SK-N-SH (cell line): ENCODE data around the gene ACSL1. TPM values are rescaled to one million over a fixed set of nuclear protein-coding genes. Genes with fewer than 3 reads are reported as not detected.

ENCODE experiments used
- CTCF ChIA-PET: fragments of 300-600, 350-600 bp; formaldehyde crosslinking; extraction: SDS; loops from one replicate; lab custom pipeline; 2021; lab: Yijun Ruan, JAX
- POLR2A ChIA-PET: fragments of 350-600 bp; sonication (Branson Sonifier 250); formaldehyde crosslinking; extraction: SDS; loops from one replicate; lab custom pipeline; 2020; ENCODE audit warnings: antibody characterized with exemption, inconsistent platforms; lab: Yijun Ruan, JAX
- DNase-seq: peaks from one replicate; pipeline ENCODE4 v3.0.0; 2012
- H2AFZ ChIP-seq: fragments of 200-600 bp; sonication (generic); 2 replicates; pipeline ENCODE4 v1.8.1; 2016; ENCODE audit warnings: antibody characterized with exemption, mild to moderate bottlenecking, low read depth
- H3F3A ChIP-seq: fragments of 200-600 bp; sonication (generic); replicated peaks from 2 replicates; pipeline ENCODE3; 2016; ENCODE audit warnings: antibody characterized with exemption, mild to moderate bottlenecking; ENCODE audit not compliant: insufficient read depth
- H3K27ac ChIP-seq, 2 experiments: fragments of 200-500 bp in 1 of 2; fragments of 200-600 bp in 1 of 2; sonication (Bioruptor generic) in 1 of 2; sonication (generic), shearing (Covaris generic) in 1 of 2; 2 replicates each; pipeline versions ENCODE4 v1.5.1 to v1.6.1; 2014 to 2016; ENCODE audit warnings: low read depth in 2 of 2, inconsistent platforms in 1 of 2, low read length in 1 of 2, mild to moderate bottlenecking in 1 of 2, mixed read lengths in 1 of 2
- H3K27me3 ChIP-seq: fragments of 200-600 bp; sonication (generic), shearing (Covaris generic); 2 replicates; pipeline ENCODE4 v1.6.1; 2016; ENCODE audit warnings: mixed run types; ENCODE audit not compliant: insufficient read depth
- H3K36me3 ChIP-seq, 2 experiments: fragments of 200-500 bp in 1 of 2; fragments of 200-600 bp in 1 of 2; sonication (Bioruptor generic) in 1 of 2; sonication (generic) in 1 of 2; replicated peaks in 1 of 2; 2 replicates each; pipeline versions ENCODE3 to v1.5.1; 2014 to 2016; ENCODE audit warnings: low read length in 1 of 2, mild to moderate bottlenecking in 1 of 2; ENCODE audit not compliant: insufficient read depth in 2 of 2, control insufficient read depth in 1 of 2
- H3K4me1 ChIP-seq, 2 experiments: fragments of 200-500 bp in 1 of 2; fragments of 200-600 bp in 1 of 2; sonication (Bioruptor generic) in 1 of 2; sonication (generic), shearing (Covaris generic) in 1 of 2; 2 replicates each; pipeline versions ENCODE4 v1.5.1 to v1.6.1; 2014 to 2016; ENCODE audit warnings: low read depth in 1 of 2, low read length in 1 of 2, mixed run types in 1 of 2; ENCODE audit not compliant: insufficient read depth in 2 of 2, control insufficient read depth in 1 of 2
- H3K4me2 ChIP-seq: fragments of 200-600 bp; sonication (generic), shearing (Covaris generic); 2 replicates; pipeline ENCODE4 v1.6.1; 2017; ENCODE audit warnings: mixed run types
- H3K4me3 ChIP-seq, 2 experiments: fragments of 200-500 bp in 1 of 2; fragments of 200-600 bp in 1 of 2; sonication (Bioruptor generic) in 1 of 2; sonication (generic), shearing (Covaris generic) in 1 of 2; 2 replicates each; pipeline versions ENCODE4 v1.5.1 to v1.8.1; 2014 to 2016; ENCODE audit warnings: low read depth in 2 of 2, inconsistent platforms in 1 of 2, low read length in 1 of 2, mild to moderate bottlenecking in 1 of 2, mixed read lengths in 1 of 2, moderate library complexity in 1 of 2
- H3K79me2 ChIP-seq: fragments of 200-600 bp; sonication (generic); 2 replicates; pipeline ENCODE4 v1.8.1; 2017; ENCODE audit warnings: mild to moderate bottlenecking; ENCODE audit not compliant: insufficient read depth
- H3K9ac ChIP-seq: fragments of 200-600 bp; sonication (generic); 2 replicates; pipeline ENCODE4 v1.6.1; 2017; ENCODE audit warnings: mixed run types
- H3K9me2 ChIP-seq: fragments of 200-600 bp; sonication (generic); 2 replicates; pipeline ENCODE4 v1.6.1; 2017; ENCODE audit warnings: mixed run types
- H3K9me3 ChIP-seq: fragments of 200-600 bp; sonication (generic); 2 replicates; pipeline ENCODE4 v1.6.1; 2017; ENCODE audit warnings: mixed run types, mild to moderate bottlenecking, moderate library complexity
- H4K20me1 ChIP-seq: fragments of 200-600 bp; sonication (generic); 2 replicates; pipeline ENCODE4 v1.6.1; 2017; ENCODE audit warnings: mild to moderate bottlenecking, mixed run types; ENCODE audit not compliant: insufficient read depth
- CHD2 ChIP-seq: fragments of 150-350 bp; IDR thresholded peaks from 2 replicates; pipeline ENCODE4 v1.6.1; 2018; ENCODE audit warnings: low read length; ENCODE audit not compliant: partially characterized antibody
- ELF1 ChIP-seq: IDR thresholded peaks from 2 replicates; pipeline ENCODE4 v1.4.0; 2012
- EZH2phosphoT487 ChIP-seq: fragments of 200-600 bp; sonication (generic); IDR thresholded peaks from 2 replicates; pipeline ENCODE4 v1.6.1; 2017; ENCODE audit warnings: low read depth, mixed run types, mild to moderate bottlenecking, antibody characterized with exemption, moderate library complexity, borderline replicate concordance
- FOXJ3 ChIP-seq: sonication (generic); formaldehyde crosslinking; IDR thresholded peaks from 2 replicates; pipeline ENCODE4 v1.5.1; 2020; ENCODE audit warnings: mild to moderate bottlenecking, missing genetic modification reagents
- FOXM1 ChIP-seq: IDR thresholded peaks from 2 replicates; pipeline ENCODE4 v1.4.0; 2012; ENCODE audit warnings: low read depth, mild to moderate bottlenecking
- GABPA ChIP-seq: IDR thresholded peaks from 2 replicates; pipeline ENCODE4 v1.4.0; 2012; ENCODE audit warnings: low read depth, mild to moderate bottlenecking
- GATA2 ChIP-seq: sonication (generic); formaldehyde crosslinking; IDR thresholded peaks from 2 replicates; pipeline ENCODE4 v1.5.0; 2020; ENCODE audit warnings: mild to moderate bottlenecking, missing genetic modification reagents
- MAX ChIP-seq: IDR thresholded peaks from 2 replicates; pipeline ENCODE4 v1.4.0; 2012; ENCODE audit warnings: low read depth
- MEF2A ChIP-seq: IDR thresholded peaks from 2 replicates; pipeline ENCODE4 v1.4.0; 2012; ENCODE audit warnings: low read depth, borderline replicate concordance
- MXI1 ChIP-seq: IDR thresholded peaks from 2 replicates; pipeline ENCODE4 v1.6.1; 2012; ENCODE audit warnings: mild to moderate bottlenecking, low read depth, low read length, improper control_type of control experiment
- NFIC ChIP-seq: IDR thresholded peaks from 2 replicates; pipeline ENCODE4 v1.4.0; 2012; ENCODE audit warnings: borderline replicate concordance
- NRF1 ChIP-seq: IDR thresholded peaks from 2 replicates; pipeline ENCODE4 v1.6.1; 2012; ENCODE audit warnings: low read depth, mild to moderate bottlenecking, low read length
- POLR2AphosphoS5 ChIP-seq: IDR thresholded peaks from 2 replicates; pipeline ENCODE4 v1.6.1; 2012; ENCODE audit warnings: low read depth, low read length
- RFX5 ChIP-seq: IDR thresholded peaks from 2 replicates; pipeline ENCODE4 v1.6.1; 2012; ENCODE audit warnings: mild to moderate bottlenecking, improper control_type of control experiment, low read length
- RXRA ChIP-seq: IDR thresholded peaks from 2 replicates; pipeline ENCODE4 v1.4.0; 2012; ENCODE audit warnings: low read depth, mild to moderate bottlenecking, borderline replicate concordance
- SIN3A ChIP-seq: IDR thresholded peaks from 2 replicates; pipeline ENCODE4 v1.6.1; 2012; ENCODE audit warnings: low read depth, mild to moderate bottlenecking, low read length, moderate library complexity, borderline replicate concordance
- SMC3 ChIP-seq: IDR thresholded peaks from 2 replicates; pipeline ENCODE4 v1.6.1; 2012; ENCODE audit warnings: low read depth, low read length, improper control_type of control experiment
- TCF12 ChIP-seq: IDR thresholded peaks from 2 replicates; pipeline ENCODE4 v1.4.0; 2012
- TEAD4 ChIP-seq: IDR thresholded peaks from 2 replicates; pipeline ENCODE4 v1.4.0; 2012; ENCODE audit warnings: mild to moderate bottlenecking, borderline replicate concordance; ENCODE audit not compliant: insufficient read depth
- WGBS: methylation state at CpG from one replicate; pipeline ENCODE4 v1.1.6; 2017; ENCODE audit warnings: low lambda C conversion rate; 5-methylcytosine and 5-hydroxymethylcytosine counted together
- polyA plus RNA-seq, 3 experiments: library from polyadenylated mRNA; depleted of rRNA; stranded (reverse); fragments of >200 nt; gene quantifications; 2 replicates each; pipeline ENCODE4 v1.2.3, GENCODE V29; 2012
- TF ChIP-seq, protein P1 (sequence below): IDR thresholded peaks from 2 replicates; pipeline ENCODE4 v1.4.0; 2012; ENCODE audit warnings: low read depth, borderline replicate concordance
- TF ChIP-seq, protein P2 (sequence below): fragments of 150-350 bp; IDR thresholded peaks from 2 replicates; pipeline ENCODE4 v1.6.1; 2016; ENCODE audit warnings: mild to moderate bottlenecking, low read depth, low read length
- TF ChIP-seq, protein P3 (sequence below): fragments of 200-600 bp; sonication (generic); IDR thresholded peaks from 2 replicates; pipeline ENCODE4 v1.6.1; 2017; ENCODE audit warnings: antibody characterized with exemption, mild to moderate bottlenecking, moderate library complexity

Gene ACSL1
- polyA plus RNA-seq, 1 of the 3 experiments (the other 2 are of a cell fraction) = 7.9 TPM

DNA sequence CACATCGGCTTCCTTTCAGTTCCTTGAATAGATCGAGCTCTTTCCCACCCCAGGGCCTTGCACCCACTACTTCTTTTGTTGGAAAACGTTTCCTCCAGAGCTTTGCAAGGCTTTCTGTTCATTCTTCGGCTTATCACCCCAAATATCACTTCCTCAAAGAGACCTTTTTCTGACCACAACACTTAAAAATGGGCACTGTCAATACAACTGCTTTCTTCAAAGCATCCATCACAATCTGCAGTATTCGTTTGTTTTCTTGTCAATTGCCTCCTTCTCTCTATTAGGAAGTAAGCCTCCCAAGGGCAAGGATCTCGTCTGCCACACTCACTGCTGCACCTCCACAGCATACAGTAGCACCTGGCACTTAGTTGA is 74.2 kb downstream of the ACSL1 start:
- whole genome bisulfite sequencing = 73% methylated on average over 6 of the region's 6 CpGs

GRCh38 chr4:184750926-184751584 is 74.7 kb downstream of the ACSL1 start:
- Histone ChIP-seq H3K9ac (no peak overlapping the region), H2AFZ (no peak overlapping the region), H3K36me3 (no peaks in the 10 kb centered on the region), H3K4me2 (no peak overlapping the region), H3K4me3 (no peak overlapping the region), H3K9me3 (no peaks in the 10 kb centered on the region), H4K20me1 (no peaks in the 10 kb centered on the region), H3K9me2 (no peaks in the 10 kb centered on the region), H3K79me2 (no peaks in the 10 kb centered on the region), H3K4me1 (peaks cover 4 to 13% of the 10 kb centered on the region in 2 experiments; a peak in 1 of 4 replicates), H3K27me3 (no peaks in the 10 kb centered on the region), H3K27ac (no peak overlapping the region), H3F3A (peaks cover 9% of the 10 kb centered on the region)
- WGBS = 88% methylated on average over 8 of the region's 8 CpGs
- POLR2A ChIA-PET = interaction anchor here (1.1 kb wide), 1 partner anchor 229 kb away, joined by 3 read pairs; no protein-coding TSS in a partner anchor
- no peak for DNase-seq
- CTCF ChIA-PET = interaction anchor here (1.2 to 2.8 kb wide), 3 partner anchors 233 to 345 kb away, joined by 4 to 10 read pairs (median 4); no protein-coding TSS in a partner anchor
- TF ChIP-seq FOXM1 = no peak
- TF ChIP-seq, protein P1, sequence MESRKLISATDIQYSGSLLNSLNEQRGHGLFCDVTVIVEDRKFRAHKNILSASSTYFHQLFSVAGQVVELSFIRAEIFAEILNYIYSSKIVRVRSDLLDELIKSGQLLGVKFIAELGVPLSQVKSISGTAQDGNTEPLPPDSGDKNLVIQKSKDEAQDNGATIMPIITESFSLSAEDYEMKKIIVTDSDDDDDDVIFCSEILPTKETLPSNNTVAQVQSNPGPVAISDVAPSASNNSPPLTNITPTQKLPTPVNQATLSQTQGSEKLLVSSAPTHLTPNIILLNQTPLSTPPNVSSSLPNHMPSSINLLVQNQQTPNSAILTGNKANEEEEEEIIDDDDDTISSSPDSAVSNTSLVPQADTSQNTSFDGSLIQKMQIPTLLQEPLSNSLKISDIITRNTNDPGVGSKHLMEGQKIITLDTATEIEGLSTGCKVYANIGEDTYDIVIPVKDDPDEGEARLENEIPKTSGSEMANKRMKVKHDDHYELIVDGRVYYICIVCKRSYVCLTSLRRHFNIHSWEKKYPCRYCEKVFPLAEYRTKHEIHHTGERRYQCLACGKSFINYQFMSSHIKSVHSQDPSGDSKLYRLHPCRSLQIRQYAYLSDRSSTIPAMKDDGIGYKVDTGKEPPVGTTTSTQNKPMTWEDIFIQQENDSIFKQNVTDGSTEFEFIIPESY = no peak
- TF ChIP-seq SIN3A = no peak
- no peak for TF ChIP-seq MAX
- TF ChIP-seq SMC3 = no peak
- TF ChIP-seq ELF1 = no peak
- no peak for TF ChIP-seq RXRA
- TF ChIP-seq, protein P2, sequence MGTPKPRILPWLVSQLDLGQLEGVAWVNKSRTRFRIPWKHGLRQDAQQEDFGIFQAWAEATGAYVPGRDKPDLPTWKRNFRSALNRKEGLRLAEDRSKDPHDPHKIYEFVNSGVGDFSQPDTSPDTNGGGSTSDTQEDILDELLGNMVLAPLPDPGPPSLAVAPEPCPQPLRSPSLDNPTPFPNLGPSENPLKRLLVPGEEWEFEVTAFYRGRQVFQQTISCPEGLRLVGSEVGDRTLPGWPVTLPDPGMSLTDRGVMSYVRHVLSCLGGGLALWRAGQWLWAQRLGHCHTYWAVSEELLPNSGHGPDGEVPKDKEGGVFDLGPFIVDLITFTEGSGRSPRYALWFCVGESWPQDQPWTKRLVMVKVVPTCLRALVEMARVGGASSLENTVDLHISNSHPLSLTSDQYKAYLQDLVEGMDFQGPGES = no peak
- no peak for TF ChIP-seq EZH2phosphoT487
- TF ChIP-seq MEF2A = no peak
- TF ChIP-seq, protein P3, sequence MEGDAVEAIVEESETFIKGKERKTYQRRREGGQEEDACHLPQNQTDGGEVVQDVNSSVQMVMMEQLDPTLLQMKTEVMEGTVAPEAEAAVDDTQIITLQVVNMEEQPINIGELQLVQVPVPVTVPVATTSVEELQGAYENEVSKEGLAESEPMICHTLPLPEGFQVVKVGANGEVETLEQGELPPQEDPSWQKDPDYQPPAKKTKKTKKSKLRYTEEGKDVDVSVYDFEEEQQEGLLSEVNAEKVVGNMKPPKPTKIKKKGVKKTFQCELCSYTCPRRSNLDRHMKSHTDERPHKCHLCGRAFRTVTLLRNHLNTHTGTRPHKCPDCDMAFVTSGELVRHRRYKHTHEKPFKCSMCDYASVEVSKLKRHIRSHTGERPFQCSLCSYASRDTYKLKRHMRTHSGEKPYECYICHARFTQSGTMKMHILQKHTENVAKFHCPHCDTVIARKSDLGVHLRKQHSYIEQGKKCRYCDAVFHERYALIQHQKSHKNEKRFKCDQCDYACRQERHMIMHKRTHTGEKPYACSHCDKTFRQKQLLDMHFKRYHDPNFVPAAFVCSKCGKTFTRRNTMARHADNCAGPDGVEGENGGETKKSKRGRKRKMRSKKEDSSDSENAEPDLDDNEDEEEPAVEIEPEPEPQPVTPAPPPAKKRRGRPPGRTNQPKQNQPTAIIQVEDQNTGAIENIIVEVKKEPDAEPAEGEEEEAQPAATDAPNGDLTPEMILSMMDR = no peak
- TF ChIP-seq GATA2 (CRISPR knock-in tag) = no peak
- TF ChIP-seq FOXJ3 (CRISPR knock-in tag) = no peak
- no peak for TF ChIP-seq TCF12
- TF ChIP-seq RFX5 = no peak
- TF ChIP-seq NFIC = no peak
- no peak for TF ChIP-seq NRF1
- no peak for TF ChIP-seq MXI1
- TF ChIP-seq TEAD4 = no peak

More for the DNA sequence above, 74.2 kb downstream of the ACSL1 start:
- Histone ChIP-seq H3K27ac (no peak overlapping the region), H3K79me2 (no peaks in the 10 kb centered on the region), H2AFZ (no peak overlapping the region), H4K20me1 (no peaks in the 10 kb centered on the region), H3K4me1 (peaks cover 1 to 8% of the 10 kb centered on the region in 2 experiments; a peak in 1 of 4 replicates), H3K9ac (no peak overlapping the region), H3K4me3 (no peak overlapping the region), H3K9me2 (no peaks in the 10 kb centered on the region), H3F3A (peaks cover 9% of the 10 kb centered on the region), H3K4me2 (no peak overlapping the region), H3K36me3 (peaks cover under 1 to 3% of the 10 kb centered on the region in 2 experiments), H3K27me3 (no peaks in the 10 kb centered on the region), H3K9me3 (no peaks in the 10 kb centered on the region)
- TF ChIP-seq MAX = no peak
- TF ChIP-seq TEAD4 = no peak
- TF ChIP-seq SMC3 = no peak
- no peak for TF ChIP-seq POLR2AphosphoS5
- TF ChIP-seq TCF12 = no peak
- no peak for TF ChIP-seq ELF1
- no peak for TF ChIP-seq GABPA
- no peak for TF ChIP-seq CHD2
- TF ChIP-seq GATA2 (CRISPR knock-in tag) = no peak
- no peak for DNase-seq
- CTCF ChIA-PET = interaction anchor here (1.1 to 2.8 kb wide), 3 partner anchors 233 to 345 kb away, joined by 3 to 10 read pairs (median 4); no protein-coding TSS in a partner anchor
- POLR2A ChIA-PET = interaction anchor here (0.9 to 1.4 kb wide), 3 partner anchors 228 to 391 kb away, joined by 3 read pairs; no protein-coding TSS in a partner anchor
